Endothelial cell of umbilical vein (primary cell): Measurements from ENCODE around the gene COPE. TPM values are rescaled to one million over a fixed set of nuclear protein-coding genes. Genes with fewer than 3 reads are reported as not detected.

Experiments
- BruUV-seq: library from RNA; stranded (reverse); fragments of 400-500 nt; replicated peaks from 2 replicates; lab custom pipeline; 2021; lab: Mats Ljungman, UMichigan
- CTCF ChIA-PET: fragments of 300-600, 350-600 bp; sonication (Branson Sonifier 250); formaldehyde crosslinking; loops from one replicate; lab custom pipeline; 2021; ENCODE audit warnings: antibody characterized with exemption, inconsistent platforms; lab: Charles Lee
- POLR2A ChIA-PET: fragments of 300-600, 350-600 bp; sonication (Branson Sonifier 250); formaldehyde crosslinking; loops from one replicate; lab custom pipeline; 2021; ENCODE audit warnings: antibody characterized with exemption, inconsistent platforms; lab: Charles Lee
- DNase-seq: peaks from one replicate; pipeline ENCODE4 v3.0.0-alpha.2; 2011; ENCODE audit warnings: low read depth, low spot score
- FAIRE-seq: peaks from 2 replicates; lab custom pipeline; 2011; peaks lifted over from hg19 to GRCh38; lab: Jason Lieb, UNC
- H2AFZ ChIP-seq: 2 replicates; pipeline ENCODE4 v1.6.0; 2012; ENCODE audit warnings: low read depth, low read length, control low read depth, inconsistent platforms
- H3K27ac ChIP-seq: 2 replicates; pipeline ENCODE4 v1.5.1; 2011; ENCODE audit warnings: low read depth, mild to moderate bottlenecking, control low read depth, low read length, moderate library complexity; ENCODE audit not compliant: insufficient read depth
- H3K27me3 ChIP-seq, 2 experiments: 2 replicates each; pipeline versions ENCODE4 v1.6.0 to v1.6.1; 2011; ENCODE audit warnings: low read length in 2 of 2, mixed read lengths in 1 of 2; ENCODE audit not compliant: control insufficient read depth in 2 of 2, insufficient read depth in 2 of 2
- H3K36me3 ChIP-seq, 2 experiments: 2 replicates in 1 of 2; 3 replicates in 1 of 2; pipeline ENCODE4 v1.5.1; 2011; ENCODE audit warnings: low read length in 2 of 2, mild to moderate bottlenecking in 1 of 2, moderate library complexity in 1 of 2; ENCODE audit not compliant: control insufficient read depth in 2 of 2, insufficient read depth in 2 of 2; ENCODE audit errors: extremely low read depth in 1 of 2
- H3K4me1 ChIP-seq: 3 replicates; pipeline ENCODE4 v1.5.1; 2011; ENCODE audit warnings: mild to moderate bottlenecking, low read length; ENCODE audit not compliant: control insufficient read depth, insufficient read depth; ENCODE audit errors: extremely low read depth
- H3K4me2 ChIP-seq: 2 replicates; pipeline ENCODE4 v1.6.1; 2011; ENCODE audit warnings: low read length, control low read depth, mixed read lengths; ENCODE audit not compliant: insufficient read depth
- H3K4me3 ChIP-seq, 3 experiments: fragments of 200-600 bp in 1 of 3; sonication (generic), shearing (Covaris generic) in 1 of 3; replicated peaks in 1 of 3; 2 replicates each; pipeline ENCODE4 v1.5.1; 2011 to 2016; ENCODE audit warnings: control low read depth in 3 of 3, low read length in 3 of 3, mild to moderate bottlenecking in 2 of 3, inconsistent platforms in 1 of 3, low read depth in 1 of 3, moderate library complexity in 1 of 3; ENCODE audit not compliant: insufficient read depth in 1 of 3
- H3K79me2 ChIP-seq: 2 replicates; pipeline ENCODE4 v1.6.0; 2012; ENCODE audit warnings: low read length, inconsistent platforms; ENCODE audit not compliant: control insufficient read depth, insufficient read depth
- H3K9ac ChIP-seq: replicated peaks from 2 replicates; pipeline ENCODE3; 2011; ENCODE audit warnings: low read length, control low read depth; ENCODE audit not compliant: insufficient read depth; ENCODE audit errors: extremely low read depth
- H3K9me1 ChIP-seq: replicated peaks from 3 replicates; pipeline ENCODE4 v1.6.0; 2011; ENCODE audit warnings: mild to moderate bottlenecking, low read length; ENCODE audit not compliant: control insufficient read depth, insufficient read depth; ENCODE audit errors: extremely low read depth
- H3K9me3 ChIP-seq: replicated peaks from 2 replicates; pipeline ENCODE4 v1.5.1; 2012; ENCODE audit warnings: low read length, inconsistent platforms; ENCODE audit not compliant: control insufficient read depth, insufficient read depth
- H4K20me1 ChIP-seq: replicated peaks from 2 replicates; pipeline ENCODE3; 2011; ENCODE audit warnings: mild to moderate bottlenecking, low read length; ENCODE audit not compliant: control insufficient read depth, insufficient read depth; ENCODE audit errors: extremely low read depth
- EZH2 ChIP-seq: IDR thresholded peaks from 2 replicates; pipeline ENCODE4 v1.6.1; 2012; ENCODE audit warnings: borderline replicate concordance, low read depth, mild to moderate bottlenecking, moderate library complexity, low read length, inconsistent platforms; ENCODE audit not compliant: severe bottlenecking
- FOS ChIP-seq: IDR thresholded peaks from 2 replicates; pipeline ENCODE4 v1.6.1; 2011; ENCODE audit warnings: mild to moderate bottlenecking, low read length, moderate library complexity, borderline replicate concordance; ENCODE audit not compliant: insufficient read depth
- GATA2 ChIP-seq: IDR thresholded peaks from 2 replicates; pipeline ENCODE4 v1.7.0; 2011; ENCODE audit warnings: low read depth, mild to moderate bottlenecking, moderate library complexity, mixed read lengths, low read length; ENCODE audit not compliant: insufficient read length, insufficient read depth
- JUN ChIP-seq: IDR thresholded peaks from 2 replicates; pipeline ENCODE4 v1.6.1; 2011; ENCODE audit warnings: borderline replicate concordance, low read depth; ENCODE audit not compliant: insufficient read length, insufficient read depth
- MAX ChIP-seq: IDR thresholded peaks from 2 replicates; pipeline ENCODE4 v1.6.1; 2011; ENCODE audit not compliant: insufficient read depth, insufficient read length
- MYC ChIP-seq: IDR thresholded peaks from one replicate; pipeline ENCODE4 v1.6.1; 2011; ENCODE audit warnings: mild to moderate bottlenecking, low read depth, low read length
- POLR2A ChIP-seq: IDR thresholded peaks from 2 replicates; pipeline ENCODE4 v1.6.1; 2012; ENCODE audit warnings: low read depth, mild to moderate bottlenecking, control low read depth, low read length
- POLR2AphosphoS5 ChIP-seq: IDR thresholded peaks from 2 replicates; pipeline ENCODE4 v1.6.1; 2012; ENCODE audit warnings: low read depth, mild to moderate bottlenecking, control low read depth, low read length, moderate library complexity; ENCODE audit not compliant: insufficient read depth
- dilution Hi-C: fragments of 300-500 bp; cut with MboI; formaldehyde crosslinking; loops from one replicate; pipeline ENCODE4 v1.15.0; 2019; ENCODE audit warnings: low sequenced_read_pairs; ENCODE audit not compliant: extremely low pct_ligation_motif_present
- intact Hi-C: fragments of 100-400 bp; cut with micrococcal nuclease; formaldehyde crosslinking; loops from one replicate; pipeline ENCODE4 v1.10.0; 2022
- polyA plus RNA-seq, 4 experiments: library from polyadenylated mRNA; depleted of rRNA in 3 of 4; stranded (reverse) in 3 of 4; unstranded in 1 of 4; fragments of >200 nt; gene quantifications; 2 replicates each; pipeline versions ENCODE4 v1.2.1 to v1.2.3, GENCODE V29; 2011 to 2012; ENCODE audit warnings: missing spikeins in 1 of 4
- total RNA-seq: library from RNA; stranded (reverse); gene quantifications from 2 replicates; pipeline ENCODE4 v1.2.3, GENCODE V29; 2021
- TF ChIP-seq, protein P1 (sequence below), 2 donors: IDR thresholded peaks; 1 replicate in 1 of 2; 2 replicates in 1 of 2; pipeline ENCODE4 v1.5.1; 2011; ENCODE audit warnings: low read length in 2 of 2, mild to moderate bottlenecking in 2 of 2, moderate library complexity in 2 of 2, control low read depth in 1 of 2, inconsistent platforms in 1 of 2, low read depth in 1 of 2; ENCODE audit not compliant: insufficient read depth in 1 of 2; ENCODE audit errors: extremely low read depth in 1 of 2

Gene COPE
- total and polyA plus RNA-seq, 2 donors (not counting 3 experiments of a cell fraction or from before 2014, with no cell fraction given): 252 to 407 TPM

DNA sequence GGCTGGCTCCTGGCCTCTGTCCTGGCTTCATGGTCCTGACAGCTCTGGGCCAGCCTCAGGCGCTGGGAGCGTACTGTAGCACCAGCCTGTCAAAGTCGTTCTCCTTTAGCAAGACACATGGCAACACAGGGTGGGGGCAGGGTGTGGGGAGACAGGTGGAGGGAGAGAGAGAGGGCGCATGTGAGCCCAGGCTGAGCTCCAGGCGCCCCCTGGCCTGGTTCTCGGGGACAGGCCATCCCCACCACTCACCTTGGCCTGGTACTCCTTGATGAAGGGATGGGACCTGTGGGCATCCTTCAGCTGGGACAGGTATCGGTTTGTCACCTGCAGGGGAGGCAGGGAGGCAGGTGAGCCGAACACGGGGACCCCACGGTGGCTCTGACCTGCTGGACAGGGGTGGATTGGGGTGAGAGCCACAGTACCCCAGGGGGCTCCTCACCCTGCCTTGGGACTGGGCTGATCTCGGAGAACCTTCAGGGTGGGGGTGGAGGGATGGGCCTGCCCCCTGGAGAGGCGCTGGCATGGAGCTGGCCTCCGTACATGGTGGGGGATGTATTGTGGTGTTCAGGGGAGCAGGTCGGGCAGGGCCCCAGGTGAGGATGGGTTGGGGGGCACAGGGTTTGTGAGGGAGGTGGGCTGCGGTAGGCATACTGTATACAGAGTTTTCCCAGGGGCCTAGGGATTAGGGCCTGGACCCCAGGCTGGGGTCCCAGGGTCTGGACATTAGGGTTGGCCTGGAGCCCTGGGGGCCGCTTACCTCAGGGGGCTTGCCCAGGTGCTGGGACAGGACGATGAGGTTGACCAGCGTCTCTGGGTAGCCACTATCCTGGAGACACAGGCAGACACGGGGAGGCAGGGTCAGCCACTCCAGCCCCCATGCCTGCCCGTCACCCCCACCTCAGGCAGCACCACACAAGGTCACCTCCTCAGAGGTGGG is 19.3 kb downstream of the COPE start:
- Histone ChIP-seq H3K4me3 (no peak overlapping the region), H3K36me3 (peaks cover 0 to 21% of the 10 kb centered on the region in 2 experiments), H3K4me2 (no peak overlapping the region), H3K27ac (no peak overlapping the region), H3K9ac (no peak overlapping the region), H2AFZ (no peak overlapping the region), H3K4me1 (no peaks in the 10 kb centered on the region), H3K9me1 (no peaks in the 10 kb centered on the region), H3K9me3 (no peaks in the 10 kb centered on the region), H3K79me2 (no peaks in the 10 kb centered on the region), H3K27me3 (no peaks in the 10 kb centered on the region), H4K20me1 (no peaks in the 10 kb centered on the region)
- TF ChIP-seq, protein P1, sequence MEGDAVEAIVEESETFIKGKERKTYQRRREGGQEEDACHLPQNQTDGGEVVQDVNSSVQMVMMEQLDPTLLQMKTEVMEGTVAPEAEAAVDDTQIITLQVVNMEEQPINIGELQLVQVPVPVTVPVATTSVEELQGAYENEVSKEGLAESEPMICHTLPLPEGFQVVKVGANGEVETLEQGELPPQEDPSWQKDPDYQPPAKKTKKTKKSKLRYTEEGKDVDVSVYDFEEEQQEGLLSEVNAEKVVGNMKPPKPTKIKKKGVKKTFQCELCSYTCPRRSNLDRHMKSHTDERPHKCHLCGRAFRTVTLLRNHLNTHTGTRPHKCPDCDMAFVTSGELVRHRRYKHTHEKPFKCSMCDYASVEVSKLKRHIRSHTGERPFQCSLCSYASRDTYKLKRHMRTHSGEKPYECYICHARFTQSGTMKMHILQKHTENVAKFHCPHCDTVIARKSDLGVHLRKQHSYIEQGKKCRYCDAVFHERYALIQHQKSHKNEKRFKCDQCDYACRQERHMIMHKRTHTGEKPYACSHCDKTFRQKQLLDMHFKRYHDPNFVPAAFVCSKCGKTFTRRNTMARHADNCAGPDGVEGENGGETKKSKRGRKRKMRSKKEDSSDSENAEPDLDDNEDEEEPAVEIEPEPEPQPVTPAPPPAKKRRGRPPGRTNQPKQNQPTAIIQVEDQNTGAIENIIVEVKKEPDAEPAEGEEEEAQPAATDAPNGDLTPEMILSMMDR (IDR thresholded peaks at IDR 0.05; ENCODE audit: extremely low read depth in 1 of 2, insufficient read depth in 1 of 2, low read depth in 1 of 2, low read length in 2 of 2): no peak
- TF ChIP-seq FOS (no peak), JUN (no peak), GATA2 (no peak), POLR2A (no peak), POLR2AphosphoS5 (no peak), MYC (no peak), EZH2 (no peak), MAX (no peak)
- FAIRE-seq: no peak
- DNase-seq: no peak
- no TSS peak for BruUV-seq
- CTCF ChIA-PET: interaction anchor here (1.3 kb wide), 1 partner anchor 16 kb away, joined by 3 read pairs; no protein-coding TSS in a partner anchor
- dilution Hi-C loops (no loop called here), intact Hi-C loops (loop anchor here (5.0 kb wide), 1 partner anchor 72 kb away; no protein-coding TSS in a partner anchor)
- POLR2A ChIA-PET: no interaction called here
